ENCODE measurements around the gene ERN1.
"Not testable (repeated sequence)": the region's sequence is repeated elsewhere in the genome, so short reads cannot be mapped to it uniquely, and the experiment has no call there.

Gene ERN1

GRCh38 chr17:64173646-64174045 lies 43.7 kb upstream of the ERN1 start:
- TF ChIP-seq CTCF (IDR thresholded peaks at IDR 0.05; ENCODE audit: low read depth, low read length, missing control alignments) = no peak
- no peak overlapping the region for H3K4me3 ChIP-seq (ENCODE audit: low read depth, low read length)
- no peak for DNase-seq (ENCODE audit: low read depth)

GRCh38 chr17:64172510-64172909 lies 42.6 kb upstream of the ERN1 start:
- no peak for TF ChIP-seq CTCF (IDR thresholded peaks at IDR 0.05; ENCODE audit: low read depth, low read length, missing control alignments)
- no peak for DNase-seq (ENCODE audit: low read depth)
- no peak overlapping the region for H3K4me3 ChIP-seq (ENCODE audit: low read depth, low read length)

- H3K4me3 ChIP-seq (ENCODE audit: low read depth, low read length) = no peak overlapping the region
- no peak for TF ChIP-seq CTCF (IDR thresholded peaks at IDR 0.05; ENCODE audit: low read depth, low read length, missing control alignments)
- no peak for DNase-seq (ENCODE audit: low read depth)
Measured at GRCh38 chr17:64171041-64171440, 41.1 kb upstream of the ERN1 start.

GRCh38 chr17:64170286-64170685 lies 40.3 kb upstream of the ERN1 start:
- H3K4me3 ChIP-seq (ENCODE audit: low read depth, low read length) = no peak overlapping the region
- no peak for DNase-seq (ENCODE audit: low read depth)

GRCh38 chr17:64167666-64168065 lies 37.7 kb upstream of the ERN1 start:
- H3K4me3 ChIP-seq (ENCODE audit: low read depth, low read length); DNase-seq (ENCODE audit: low read depth): not testable (repeated sequence)

More at GRCh38 chr17:64170286-64170685, 40.3 kb upstream of the ERN1 start:
- TF ChIP-seq CTCF (IDR thresholded peaks at IDR 0.05; ENCODE audit: low read depth, low read length, missing control alignments) = no peak

GRCh38 chr17:64166876-64167275 lies 36.9 kb upstream of the ERN1 start:
- TF ChIP-seq CTCF (IDR thresholded peaks at IDR 0.05; ENCODE audit: low read depth, low read length, missing control alignments) = no peak
- no peak for DNase-seq (ENCODE audit: low read depth)
- H3K4me3 ChIP-seq (ENCODE audit: low read depth, low read length) = no peak overlapping the region

- H3K4me3 ChIP-seq (ENCODE audit: low read depth, low read length) = no peak overlapping the region
- DNase-seq (ENCODE audit: low read depth) = no peak
- TF ChIP-seq CTCF (IDR thresholded peaks at IDR 0.05; ENCODE audit: low read depth, low read length, missing control alignments) = no peak
Measured at GRCh38 chr17:64165347-64165746, 35.4 kb upstream of the ERN1 start.

All from GM12864 (cell line).